GM18519 (cell line): ENCODE measurements around the gene MYRF.

Experiments used
- ATAC-seq: cut with Tn5 transposase; IDR thresholded peaks from one replicate; pipeline ENCODE4 v1.9.1; 2021; ENCODE audit warnings: mild to moderate bottlenecking, moderate library complexity; ENCODE audit not compliant: unreplicated experiment, low FRiP score

MYRF gene

GRCh38 chr11:61773809-61774208 is 21.4 kb downstream of the MYRF start:
- no peak for ATAC-seq

GRCh38 chr11:61774411-61774810 is 22.0 kb downstream of the MYRF start:
- no peak for ATAC-seq

DNA sequence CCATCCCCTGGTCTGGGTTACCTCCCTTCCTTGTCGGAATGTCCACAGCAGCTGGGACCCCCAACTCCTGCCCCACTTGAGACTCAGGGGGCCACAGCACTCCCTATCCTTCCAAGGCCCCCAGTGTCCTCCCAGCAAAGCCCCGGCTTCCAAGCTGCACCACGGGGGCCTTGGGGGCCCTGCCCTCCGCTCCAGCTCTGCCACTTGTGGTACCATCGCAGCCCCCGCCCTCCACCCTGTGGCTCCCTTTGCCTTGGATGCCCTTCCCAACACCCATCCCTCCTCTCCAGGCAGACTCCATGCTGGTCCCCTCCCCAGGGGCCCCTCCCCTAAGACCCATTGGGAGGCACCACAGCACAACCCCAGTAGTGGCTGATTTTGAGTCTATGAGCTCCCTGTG is 22.7 kb downstream of the MYRF start:
- ATAC-seq: no peak

GRCh38 chr11:61775606-61776554 is 23.4 kb downstream of the MYRF start:
- ATAC-seq: no peak

DNA sequence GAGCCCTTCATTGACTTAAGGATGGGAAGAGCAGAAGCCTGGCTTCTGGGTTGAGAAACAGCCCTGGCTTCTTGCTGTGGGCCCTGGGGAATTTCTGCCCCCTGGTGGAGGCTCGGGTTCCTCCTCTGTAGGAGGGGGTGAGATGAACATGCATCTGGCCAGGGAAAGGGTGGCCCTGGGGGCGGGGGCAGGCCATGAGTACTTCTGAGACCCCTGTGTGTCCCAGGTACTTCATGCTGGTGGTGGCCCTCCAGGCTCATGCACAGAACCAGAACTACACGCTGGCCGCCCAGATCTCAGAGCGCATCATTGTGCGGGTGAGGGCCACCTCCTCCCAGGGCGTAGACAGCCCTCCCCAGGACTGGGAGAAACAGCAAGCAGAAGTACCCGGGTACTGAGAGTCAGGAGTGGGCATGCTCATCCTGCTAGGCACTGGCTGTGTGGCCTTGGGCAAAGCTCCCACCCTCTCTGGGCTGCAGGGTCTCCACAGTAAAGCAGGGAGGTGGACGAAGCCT is 24.2 kb downstream of the MYRF start:
- no peak for ATAC-seq

GRCh38 chr11:61777234-61778090 is 25.0 kb downstream of the MYRF start:
- ATAC-seq: no peak

DNA sequence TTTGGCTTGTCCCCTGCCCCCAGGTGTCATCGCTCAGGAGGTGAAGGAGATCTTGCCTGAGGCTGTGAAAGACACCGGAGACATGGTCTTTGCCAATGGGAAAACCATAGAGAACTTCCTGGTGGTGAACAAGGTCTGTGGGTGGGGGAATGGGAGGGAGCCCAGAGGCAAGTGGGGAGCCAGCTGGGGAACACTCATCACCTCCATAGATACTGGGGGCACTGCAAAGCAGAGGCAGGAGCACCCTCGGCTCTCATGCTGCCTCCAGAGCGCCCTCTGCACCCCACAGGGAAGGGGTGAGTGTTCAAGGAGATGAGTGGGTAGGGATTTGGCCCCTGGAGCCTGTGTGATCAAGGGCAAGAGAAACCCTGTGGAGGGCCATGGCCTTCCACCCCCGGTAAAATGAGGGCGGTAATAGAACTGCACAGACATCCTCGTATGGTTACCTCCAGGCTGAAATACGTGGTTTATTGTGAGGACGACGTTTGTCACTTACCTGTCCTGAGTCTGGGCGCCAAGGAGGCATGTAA is 26.0 kb downstream of the MYRF start:
- ATAC-seq: no peak

DNA sequence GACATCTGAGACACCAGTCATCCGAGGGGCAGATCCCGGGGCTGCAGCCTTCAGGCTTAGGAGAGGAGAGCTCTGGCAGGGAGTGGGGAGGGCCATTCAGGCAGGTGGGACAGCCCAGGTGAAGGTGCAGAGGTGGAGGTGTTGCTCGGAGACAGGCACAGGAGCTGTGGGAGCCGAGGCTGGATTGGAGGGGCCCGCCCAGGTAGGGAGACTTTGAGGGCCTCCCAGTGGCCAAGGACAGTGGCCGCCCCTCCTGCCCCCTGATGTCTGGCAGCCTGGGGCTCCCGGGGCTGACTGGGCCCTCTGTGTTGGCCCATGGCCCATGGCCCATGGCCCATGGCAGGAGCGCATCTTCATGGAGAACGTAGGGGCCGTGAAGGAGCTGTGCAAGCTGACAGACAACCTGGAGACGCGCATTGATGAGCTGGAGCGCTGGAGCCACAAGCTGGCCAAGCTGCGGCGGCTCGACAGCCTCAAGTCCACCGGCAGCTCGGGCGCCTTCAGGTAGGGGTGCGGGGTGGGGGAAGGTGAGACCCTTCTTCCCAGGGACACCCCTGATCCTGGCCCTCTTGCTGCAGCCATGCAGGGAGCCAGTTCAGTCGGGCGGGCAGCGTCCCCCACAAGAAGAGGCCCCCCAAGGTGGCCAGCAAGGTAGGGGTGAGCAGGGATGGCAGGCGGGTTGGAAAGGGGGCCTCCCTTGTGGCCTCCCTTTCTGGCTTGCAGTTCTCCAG is 26.6 kb downstream of the MYRF start:
- no peak for ATAC-seq

DNA sequence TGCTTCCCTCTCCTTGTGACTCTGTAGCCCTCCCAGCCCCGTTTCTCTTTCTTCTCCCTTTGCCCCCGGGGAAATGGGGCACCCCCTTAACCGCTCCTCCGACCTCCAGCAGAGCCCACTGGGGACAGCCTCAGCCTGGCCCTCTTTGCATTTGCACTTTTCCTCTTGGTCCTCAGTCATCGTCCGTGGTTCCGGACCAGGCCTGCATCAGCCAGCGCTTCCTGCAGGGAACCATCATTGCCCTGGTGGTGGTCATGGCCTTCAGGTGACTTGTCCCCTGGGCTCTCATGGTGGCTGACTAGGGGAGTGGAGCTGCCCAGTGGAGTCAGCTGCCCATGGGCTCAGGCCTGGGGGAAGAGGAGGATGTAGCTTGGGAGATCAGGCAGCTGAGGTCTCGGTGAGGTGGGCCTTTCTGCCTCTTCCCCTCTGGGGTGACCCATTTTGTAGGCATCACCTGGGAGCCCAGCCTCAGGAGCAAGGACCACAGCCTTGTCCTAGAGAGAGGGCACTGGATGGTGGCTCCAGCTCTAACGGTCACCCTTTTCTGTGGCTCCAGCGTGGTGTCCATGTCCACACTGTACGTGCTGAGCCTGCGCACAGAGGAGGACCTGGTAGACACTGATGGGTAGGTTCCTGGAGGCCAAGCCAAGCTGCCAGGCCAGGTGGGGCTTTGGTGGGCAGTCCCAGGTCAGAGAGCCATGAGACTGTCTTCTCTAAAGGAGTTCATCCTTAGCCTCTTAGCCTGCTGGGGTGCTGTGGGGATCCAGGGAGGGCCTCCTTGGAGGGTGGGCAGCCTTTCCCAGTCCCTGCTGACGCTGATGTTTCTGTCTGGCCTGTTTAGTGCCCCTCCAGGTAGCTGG is 27.5 kb downstream of the MYRF start:
- no peak for ATAC-seq

- ATAC-seq: no peak
Observed at GRCh38 chr11:61780581-61781162, 28.2 kb downstream of the MYRF start.

- ATAC-seq: no peak
Observed at GRCh38 chr11:61781585-61781984, 29.1 kb downstream of the MYRF start.

- ATAC-seq: no peak
Observed at GRCh38 chr11:61782299-61782698, 29.9 kb downstream of the MYRF start.

GRCh38 chr11:61782841-61783240 is 30.4 kb downstream of the MYRF start:
- ATAC-seq: no peak

GRCh38 chr11:61783717-61784505 is 31.5 kb downstream of the MYRF start:
- no peak for ATAC-seq

- ATAC-seq: no peak
Observed at GRCh38 chr11:61784506-61784805, 32.0 kb downstream of the MYRF start.

- ATAC-seq: no peak
Observed at GRCh38 chr11:61785837-61786402, 33.5 kb downstream of the MYRF start.

DNA sequence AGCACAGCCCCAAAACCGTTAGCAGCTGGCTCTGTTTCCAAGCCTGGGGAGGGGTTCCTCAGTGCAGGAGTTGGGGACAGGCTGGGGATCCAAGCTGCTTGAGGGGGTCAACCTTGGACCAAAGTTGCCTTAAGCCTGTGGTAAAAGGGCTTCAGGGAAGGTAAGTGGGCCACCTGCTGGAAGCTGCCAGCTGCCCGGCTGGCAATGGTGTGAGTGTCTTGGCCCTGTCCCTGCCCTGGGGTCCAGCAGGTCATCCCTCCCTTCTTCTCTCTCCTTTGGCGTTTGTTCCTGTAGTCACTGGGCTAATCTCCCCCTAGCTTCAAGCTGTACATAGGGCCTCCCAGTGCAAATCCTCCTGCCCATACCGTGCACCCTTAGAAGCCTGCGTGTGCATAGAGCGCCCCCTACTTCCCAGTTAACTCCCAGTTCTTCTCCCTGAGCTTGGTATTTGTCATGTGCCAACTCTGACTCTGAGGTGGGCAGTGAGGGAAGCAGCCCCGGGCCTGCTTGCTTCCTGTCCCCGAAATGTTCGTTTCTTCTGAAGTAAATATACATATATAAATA is 35.6 kb downstream of the MYRF start:
- ATAC-seq: no peak
